Urinary bladder (tissue), 4 donors: ENCODE results near the gene EFCAB8. TPM values are rescaled to one million over a fixed set of nuclear protein-coding genes. Genes with fewer than 3 reads are reported as not detected.

Experiments
- DNase-seq: peaks from one replicate; pipeline ENCODE4 v3.0.0-alpha.2; 2015; ENCODE audit errors: extremely low spot score
- H3K27ac ChIP-seq: one replicate; pipeline ENCODE4 v1.5.1; 2013; ENCODE audit warnings: low read depth, mild to moderate bottlenecking, moderate library complexity
- H3K36me3 ChIP-seq: one replicate; pipeline ENCODE4 v1.6.1; 2013; ENCODE audit warnings: mild to moderate bottlenecking, moderate library complexity; ENCODE audit not compliant: insufficient read depth
- H3K4me1 ChIP-seq: one replicate; pipeline ENCODE4 v1.6.1; 2013; ENCODE audit warnings: mild to moderate bottlenecking, moderate library complexity; ENCODE audit not compliant: insufficient read depth
- H3K4me3 ChIP-seq: one replicate; pipeline ENCODE4 v1.5.1; 2013; ENCODE audit warnings: low read depth, low read length
- WGBS: extraction: QIAGEN DNeasy Blood & Tissue Kit; methylation state at CpG from one replicate; pipeline ENCODE4 v1.1.7; 2013; 5-methylcytosine and 5-hydroxymethylcytosine counted together
- polyA plus RNA-seq: library from polyadenylated mRNA; stranded (reverse); fragments of 200-250 nt; gene quantifications from one replicate; pipeline ENCODE4 v1.2.3, GENCODE V29; 2013
- total RNA-seq: library from RNA; depleted of rRNA; stranded (reverse); fragments of >200 nt; gene quantifications from one replicate; pipeline ENCODE4 v1.2.3, GENCODE V29; 2014
- donor health status: healthy with polysubstance abuse.
- donor health status: healthy.

Gene EFCAB8
- total and polyA plus RNA-seq, 2 donors = 0.11 to 0.95 TPM

DNA sequence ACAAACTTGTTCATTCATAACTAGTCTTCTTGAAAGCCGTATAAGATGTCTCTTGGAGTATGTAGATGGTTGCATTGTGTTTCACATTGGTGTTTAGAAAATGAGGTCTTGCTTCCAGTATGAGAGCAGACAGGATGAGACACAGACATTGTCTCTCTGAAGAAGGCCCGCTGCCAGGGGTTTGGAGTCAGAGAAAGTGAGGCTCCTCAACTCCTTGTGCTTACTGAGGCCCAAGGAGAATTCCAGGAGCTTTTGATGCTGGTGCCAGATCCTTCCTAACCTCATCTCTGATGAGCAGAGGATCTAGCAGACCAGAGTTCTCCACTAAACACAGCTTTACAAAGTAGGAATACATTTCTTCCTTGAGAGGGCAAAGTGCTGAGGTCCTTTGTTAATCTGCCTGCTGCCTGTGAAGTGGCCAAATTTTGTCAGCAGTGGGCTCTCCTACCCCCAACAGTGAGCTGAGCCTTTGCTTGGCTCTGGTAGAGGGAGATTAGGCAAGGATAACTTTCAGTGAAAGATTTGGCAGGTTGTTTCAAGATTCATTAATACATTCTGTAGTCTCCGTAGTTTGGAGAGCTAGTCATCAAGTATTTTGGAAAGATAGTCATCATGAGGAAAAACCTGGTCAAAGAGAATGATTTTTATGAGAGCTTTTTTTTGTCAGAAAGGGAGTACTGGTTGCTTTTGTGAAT is 29.3 kb upstream of the EFCAB8 start:
- H3K4me1 ChIP-seq = peaks cover 1% of the 10 kb centered on the region
- peak overlapping the region; percentile 30 for H3K27ac ChIP-seq
- 45% methylated on average over 3 of the region's 3 CpGs for WGBS

DNA sequence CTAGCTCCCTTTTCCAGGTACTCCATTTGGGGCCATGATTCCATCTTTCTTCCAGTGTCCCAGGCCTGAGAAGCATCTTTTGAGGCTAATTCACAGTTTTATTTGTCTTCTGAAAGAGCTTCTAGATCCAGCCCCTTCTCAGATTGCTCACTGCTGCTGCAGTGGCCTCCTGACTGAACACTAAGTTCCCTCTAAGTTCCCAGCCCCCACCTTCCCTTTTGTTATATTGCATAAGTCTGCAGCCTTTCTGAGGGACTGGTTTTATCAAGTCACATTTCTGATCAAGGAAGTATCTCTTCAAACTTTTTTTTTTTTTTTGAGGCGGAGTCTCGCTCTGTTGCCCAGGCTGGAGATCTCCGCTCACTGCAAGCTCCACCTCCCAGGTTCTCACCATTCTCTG is 28.3 kb upstream of the EFCAB8 start:
- Histone ChIP-seq H3K4me3 (no peak overlapping the region), H3K36me3 (peaks cover 2% of the 10 kb centered on the region), H3K27ac (no peak overlapping the region), H3K4me1 (peaks cover 1% of the 10 kb centered on the region)
- DNase-seq = no peak
- WGBS = 93% methylated on average over 3 of the region's 3 CpGs

More for the DNA sequence above, 29.3 kb upstream of the EFCAB8 start:
- peaks cover 2% of the 10 kb centered on the region for H3K36me3 ChIP-seq
- no peak overlapping the region for H3K4me3 ChIP-seq
- DNase-seq = no peak

DNA sequence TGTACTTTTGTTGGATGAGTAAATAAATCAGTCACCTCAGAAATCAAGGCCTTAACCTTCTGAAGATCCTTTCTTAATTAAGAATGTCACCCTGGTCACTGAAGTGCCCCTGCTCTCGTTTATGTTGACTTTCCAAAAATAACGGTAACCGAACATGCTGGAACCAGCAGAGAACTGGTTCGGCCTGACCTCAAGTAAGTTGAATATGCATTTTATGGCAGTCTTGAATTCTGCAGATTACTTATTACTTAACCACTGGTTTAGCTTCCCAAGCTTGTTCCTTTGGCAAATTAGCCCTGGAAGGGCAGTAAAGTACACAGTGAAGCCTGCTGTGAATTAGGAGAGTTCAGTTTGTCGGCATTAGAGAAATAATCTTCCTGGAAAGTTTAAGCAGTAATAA is 26.7 kb upstream of the EFCAB8 start:
- Histone ChIP-seq H3K4me1 (peaks cover 1% of the 10 kb centered on the region), H3K27ac (no peak overlapping the region), H3K36me3 (peaks cover 2% of the 10 kb centered on the region), H3K4me3 (no peak overlapping the region)
- no peak for DNase-seq
- WGBS = 82% methylated on average over 5 of the region's 5 CpGs

DNA sequence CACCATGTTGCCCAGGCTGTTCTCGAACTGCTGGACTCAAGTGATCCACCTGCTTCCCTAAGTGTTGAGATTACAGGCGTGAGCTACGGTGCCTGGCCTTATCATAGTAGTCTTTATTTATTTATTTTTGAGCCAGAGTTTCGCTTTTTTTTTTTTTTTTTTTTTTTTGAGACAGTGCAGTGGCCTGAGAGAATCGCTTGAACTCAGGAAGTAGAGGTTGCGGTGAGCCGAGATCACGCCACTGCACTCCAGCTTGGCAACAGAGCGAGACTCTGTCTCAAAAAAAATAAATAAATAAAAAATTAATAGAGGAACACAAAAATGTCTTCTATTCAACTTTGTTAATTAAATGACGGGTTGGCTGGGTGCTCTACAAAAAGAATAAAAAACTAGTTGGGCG is 26.1 kb upstream of the EFCAB8 start:
- DNase-seq = no peak
- H3K4me3 ChIP-seq = no peak overlapping the region
- WGBS = 85% methylated on average over 11 of the region's 11 CpGs
- H3K36me3 ChIP-seq = peaks cover 2% of the 10 kb centered on the region
- no peak overlapping the region for H3K27ac ChIP-seq
- peaks cover 1% of the 10 kb centered on the region for H3K4me1 ChIP-seq

DNA sequence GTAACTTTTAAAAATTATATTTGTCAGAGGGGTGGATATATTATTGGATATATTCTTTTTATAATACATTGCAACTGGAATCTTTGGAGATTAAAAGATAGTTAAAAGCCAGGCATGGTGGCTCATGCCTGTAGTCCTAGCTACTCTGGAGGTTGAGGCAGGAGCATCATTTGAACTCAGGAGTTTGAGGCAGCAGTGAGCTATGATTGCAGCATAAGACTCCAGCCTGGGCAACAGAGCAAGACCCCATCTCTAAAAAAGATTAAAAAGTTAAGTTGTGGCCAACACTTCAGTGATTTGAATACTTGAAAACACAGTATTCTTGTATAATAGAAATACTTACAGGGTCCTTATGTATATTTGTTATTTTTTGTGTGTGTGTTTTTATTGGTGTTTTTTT is 23.8 kb upstream of the EFCAB8 start:
- no peak overlapping the region for H3K27ac ChIP-seq
- no peaks in the 10 kb centered on the region for H3K36me3 ChIP-seq
- no peaks in the 10 kb centered on the region for H3K4me1 ChIP-seq
- H3K4me3 ChIP-seq = no peak overlapping the region
- no peak for DNase-seq

DNA sequence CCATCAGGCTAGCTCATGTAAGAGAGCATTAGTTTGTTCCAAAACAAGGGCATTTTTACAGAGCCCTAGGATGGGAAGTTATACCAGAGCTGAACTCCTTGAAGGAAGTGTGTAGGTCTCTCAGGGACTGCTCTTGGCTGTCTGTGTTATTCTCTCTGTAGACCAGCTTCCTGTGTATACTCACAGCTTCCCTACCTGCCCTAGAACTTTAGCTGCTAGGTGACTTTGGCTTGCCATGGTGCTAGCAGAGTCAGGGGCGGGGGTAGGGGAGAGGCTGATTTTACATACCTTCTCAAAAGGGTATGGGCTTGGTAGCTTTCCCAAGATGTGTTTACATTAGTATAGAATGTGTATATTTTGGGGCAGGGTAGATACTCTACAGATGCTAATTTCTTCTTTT is 21.6 kb upstream of the EFCAB8 start:
- WGBS = 94% methylated on average over 1 of the region's 1 CpG
- Histone ChIP-seq H3K4me1 (no peaks in the 10 kb centered on the region), H3K36me3 (peaks cover 2% of the 10 kb centered on the region), H3K27ac (no peak overlapping the region), H3K4me3 (no peak overlapping the region)
- no peak for DNase-seq

DNA sequence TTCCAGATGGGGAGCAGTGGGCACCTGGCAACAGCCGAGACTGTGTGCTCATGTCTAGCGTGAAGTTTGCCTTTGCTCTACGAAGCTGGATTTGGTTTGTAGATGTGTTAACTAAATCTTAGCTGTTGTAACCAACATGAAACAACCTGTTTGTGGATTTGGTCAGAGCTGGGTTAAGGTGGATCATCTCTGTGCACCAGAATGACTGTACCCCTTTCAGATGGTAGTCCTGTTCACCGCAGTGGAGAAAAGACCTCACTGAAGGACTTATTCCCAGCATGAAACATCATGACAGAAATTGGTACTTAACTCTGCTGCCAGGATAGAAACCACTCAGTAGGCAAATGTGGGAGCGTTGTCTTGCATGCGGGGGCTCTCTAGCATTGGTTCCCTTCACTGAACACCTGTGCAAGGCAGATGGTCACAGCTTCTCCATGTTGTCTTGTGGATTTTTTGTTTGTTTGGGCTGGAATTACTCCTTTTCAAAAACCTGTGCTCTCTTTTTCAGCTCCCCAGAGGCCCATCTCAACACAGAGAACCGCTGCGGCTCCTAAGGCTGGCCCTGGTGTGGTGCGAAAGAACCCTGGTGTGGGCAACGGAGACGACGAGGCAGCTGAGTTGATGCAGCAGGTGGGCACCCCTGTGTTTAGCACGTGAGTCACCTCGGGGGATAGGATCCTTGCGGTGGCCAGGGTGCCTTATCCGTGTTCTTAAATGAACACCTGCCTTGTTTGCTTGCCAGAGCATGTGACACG is 19.3 kb upstream of the EFCAB8 start:
- Histone ChIP-seq H3K27ac (no peak overlapping the region), H3K4me1 (no peaks in the 10 kb centered on the region), H3K4me3 (no peak overlapping the region), H3K36me3 (peaks cover 2% of the 10 kb centered on the region)
- WGBS = 88% methylated on average over 17 of the region's 17 CpGs
- no peak for DNase-seq

DNA sequence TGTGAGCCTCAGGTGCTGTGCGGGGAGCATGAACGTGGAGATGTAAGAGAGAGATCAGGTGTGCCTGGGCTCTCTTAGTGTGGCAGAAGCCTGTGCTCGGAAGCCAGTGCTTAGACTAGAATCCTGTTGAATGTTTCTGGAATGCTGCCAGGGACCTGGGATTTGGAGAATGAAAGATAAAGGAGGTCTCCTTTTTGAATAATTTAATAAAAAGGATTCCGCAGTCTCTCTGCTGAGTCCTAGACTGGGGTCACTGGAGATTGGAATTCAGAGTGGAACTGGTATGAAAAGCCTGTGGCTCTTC is 18.8 kb upstream of the EFCAB8 start:
- Histone ChIP-seq H3K4me3 (no peak overlapping the region), H3K4me1 (no peaks in the 10 kb centered on the region), H3K27ac (no peak overlapping the region), H3K36me3 (peaks cover 2% of the 10 kb centered on the region)
- no peak for DNase-seq
- WGBS = 70% methylated on average over 4 of the region's 4 CpGs

DNA sequence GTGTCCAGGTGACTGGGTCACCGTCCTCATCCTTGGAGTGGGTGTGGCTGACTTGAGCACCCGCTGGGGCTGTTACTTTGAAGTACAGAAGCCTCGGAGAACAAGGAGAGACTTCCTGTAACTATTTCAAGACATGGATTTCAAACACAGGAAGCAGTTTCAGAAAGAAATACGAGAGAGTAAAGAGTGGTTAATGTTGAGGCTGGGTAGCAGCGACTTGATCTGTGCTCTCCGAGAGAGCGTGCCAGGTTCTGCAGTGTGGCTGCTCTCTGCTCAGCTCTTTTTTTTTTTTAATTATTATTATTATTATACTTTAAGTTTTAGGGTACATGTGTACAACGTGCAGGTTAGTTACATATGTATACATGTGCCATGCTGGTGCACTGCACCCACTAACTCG is 17.5 kb upstream of the EFCAB8 start:
- Histone ChIP-seq H3K4me1 (no peaks in the 10 kb centered on the region), H3K27ac (no peak overlapping the region), H3K4me3 (no peak overlapping the region), H3K36me3 (peaks cover 2% of the 10 kb centered on the region)
- DNase-seq = no peak
- WGBS = 73% methylated on average over 9 of the region's 9 CpGs

DNA sequence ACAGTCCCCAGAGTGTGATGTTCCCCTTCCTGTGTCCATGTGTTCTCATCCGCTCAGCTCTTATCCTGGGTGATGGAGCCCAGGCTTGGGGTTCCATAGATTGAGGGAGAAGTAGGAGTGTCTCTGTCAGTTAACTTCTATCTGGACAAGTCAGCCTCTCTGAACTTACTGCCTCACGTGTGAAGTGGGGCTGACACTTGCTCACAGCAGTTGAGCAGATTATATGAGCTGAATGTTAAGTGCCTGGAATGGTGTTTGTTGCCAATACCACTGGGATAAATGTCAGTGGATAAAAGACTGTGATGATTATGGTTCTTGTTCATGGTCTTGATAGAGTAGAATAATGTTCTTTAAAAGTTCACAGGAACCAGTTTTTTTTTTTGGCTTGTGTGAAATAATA is 17.1 kb upstream of the EFCAB8 start:
- WGBS = 91% methylated on average over 2 of the region's 2 CpGs
- Histone ChIP-seq H3K36me3 (peaks cover 2% of the 10 kb centered on the region), H3K4me3 (no peak overlapping the region), H3K4me1 (no peaks in the 10 kb centered on the region), H3K27ac (no peak overlapping the region)
- DNase-seq = no peak

DNA sequence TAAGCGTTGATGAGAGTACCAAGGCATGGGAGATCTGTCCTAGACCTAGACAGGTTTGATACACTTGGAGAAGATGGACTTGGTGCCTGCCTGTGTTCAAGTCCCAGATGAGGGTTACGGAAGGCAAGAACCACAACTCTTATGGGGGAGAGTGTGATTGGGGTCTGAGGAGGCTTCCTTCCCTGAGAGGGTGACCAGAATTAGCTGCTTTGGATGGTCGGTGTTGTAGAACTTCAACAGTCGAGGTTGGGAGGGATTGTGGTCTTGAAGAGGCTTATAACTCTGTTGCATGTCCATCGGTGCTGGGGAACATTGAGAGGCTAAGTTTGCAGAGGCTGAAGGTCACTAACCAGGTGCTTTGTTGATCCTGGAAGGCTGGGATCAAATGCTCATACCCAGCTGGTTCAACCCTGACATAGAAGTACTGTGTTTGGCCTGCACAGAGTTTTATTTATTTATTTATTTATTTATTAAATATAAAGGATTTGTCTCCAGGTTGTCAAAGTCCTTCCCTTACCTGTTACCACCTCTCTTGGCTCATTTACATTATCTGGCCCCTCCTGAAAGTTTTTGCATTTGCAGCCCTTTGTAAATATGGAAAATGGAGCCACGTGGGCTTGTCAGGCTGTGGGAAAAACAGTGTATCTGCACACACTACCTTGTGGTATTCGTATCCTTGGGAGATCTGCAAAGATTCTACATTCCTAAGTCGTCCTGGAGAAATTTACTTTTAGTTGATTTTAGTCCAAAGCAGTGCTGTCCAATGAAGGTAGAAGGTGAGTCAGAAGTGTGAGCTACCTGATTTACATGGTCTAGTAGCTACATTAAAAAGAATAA is 15.8 kb upstream of the EFCAB8 start:
- 88% methylated on average over 8 of the region's 8 CpGs for whole genome bisulfite sequencing
- Histone ChIP-seq H3K4me1 (no peaks in the 10 kb centered on the region), H3K27ac (no peak overlapping the region), H3K36me3 (peaks cover 4% of the 10 kb centered on the region), H3K4me3 (no peak overlapping the region)
- no peak for DNase-seq

DNA sequence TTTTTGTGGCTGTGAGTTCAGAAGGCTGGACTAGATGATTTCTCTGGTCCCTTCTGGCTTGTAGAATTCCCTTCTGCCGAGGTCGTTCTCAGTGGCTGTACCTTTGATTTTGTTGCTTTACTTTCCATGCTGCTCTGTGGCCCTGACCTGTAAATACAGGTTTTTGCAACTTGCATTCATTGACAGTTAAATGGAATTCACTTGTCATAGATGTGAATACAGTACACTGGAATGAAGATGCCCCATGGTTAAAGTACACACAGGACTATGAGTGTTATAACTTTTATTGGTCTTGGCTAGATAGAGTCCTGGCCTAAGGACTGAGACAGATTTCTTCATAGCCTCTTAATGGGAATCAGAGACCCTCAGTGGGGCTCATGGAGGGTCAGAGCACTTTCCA is 12.9 kb upstream of the EFCAB8 start:
- 82% methylated on average over 2 of the region's 2 CpGs for WGBS
- Histone ChIP-seq H3K36me3 (peaks cover 5% of the 10 kb centered on the region), H3K4me3 (no peak overlapping the region), H3K27ac (no peak overlapping the region), H3K4me1 (no peaks in the 10 kb centered on the region)
- DNase-seq = no peak

DNA sequence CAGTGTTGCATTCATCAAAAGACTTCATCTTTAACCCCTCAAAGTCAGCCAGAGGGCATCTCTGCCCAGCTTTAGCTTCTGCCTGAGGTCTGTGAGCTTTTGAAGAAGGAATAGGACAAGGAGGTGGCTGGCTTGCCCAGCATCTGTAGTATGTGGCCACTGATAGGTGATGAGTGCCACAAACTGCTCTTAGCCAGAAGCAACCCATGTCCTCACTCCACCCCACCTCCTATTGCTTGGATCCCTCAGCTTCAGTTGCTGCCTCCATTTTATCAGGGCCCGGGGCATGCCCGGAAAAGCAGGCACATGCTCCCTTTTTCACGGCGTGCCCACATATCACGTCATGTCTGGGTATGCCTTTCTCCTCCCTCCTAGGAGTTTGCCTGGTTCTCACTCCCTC is 11.9 kb upstream of the EFCAB8 start:
- DNase-seq = no peak
- WGBS = 96% methylated on average over 5 of the region's 5 CpGs
- Histone ChIP-seq H3K27ac (no peak overlapping the region), H3K4me1 (no peaks in the 10 kb centered on the region), H3K36me3 (peaks cover 6% of the 10 kb centered on the region), H3K4me3 (no peak overlapping the region)

DNA sequence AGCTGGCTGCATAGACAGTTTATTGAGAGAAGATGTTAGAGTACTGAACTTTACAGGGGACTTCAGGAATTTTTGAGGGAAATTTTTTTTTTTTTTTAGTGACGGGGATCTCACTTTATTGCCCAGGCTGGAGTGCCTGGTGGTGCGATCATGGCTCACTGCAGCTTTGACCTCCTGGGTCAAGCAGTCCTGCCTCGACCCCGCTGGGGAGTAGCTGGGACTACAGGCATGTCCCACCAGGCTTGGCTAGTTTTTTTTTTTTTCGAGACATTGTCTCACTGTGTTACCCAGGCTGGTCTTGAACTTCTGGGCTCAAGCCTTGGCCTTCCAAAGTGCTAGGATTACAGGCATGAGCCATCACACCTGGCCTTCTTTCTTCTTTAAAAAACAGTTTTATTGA is 10.8 kb upstream of the EFCAB8 start:
- 88% methylated on average over 5 of the region's 5 CpGs for WGBS
- no peak overlapping the region for H3K4me3 ChIP-seq
- no peaks in the 10 kb centered on the region for H3K4me1 ChIP-seq
- H3K36me3 ChIP-seq = peaks cover 8% of the 10 kb centered on the region
- no peak for DNase-seq
- no peak overlapping the region for H3K27ac ChIP-seq
